Kidney (tissue), 14 donors: Measurements from ENCODE around the gene UNC5A. TPM values are rescaled to one million over a fixed set of nuclear protein-coding genes. Genes with fewer than 3 reads are reported as not detected.

Experiments
- DNase-seq, 5 donors: peaks; one replicate each; pipeline ENCODE4 v3.0.0-alpha.2; 2013 to 2020
- FAIRE-seq: peaks from 2 replicates; lab custom pipeline; 2012; peaks lifted over from hg19 to GRCh38; lab: Jason Lieb, UNC
- H3K27ac ChIP-seq, 2 donors: one replicate each; pipeline ENCODE4 v1.7.0; 2013; ENCODE audit warnings: low read depth in 2 of 2, low read length in 2 of 2, inconsistent platforms in 1 of 2
- H3K27me3 ChIP-seq: one replicate; pipeline ENCODE4 v1.7.1; 2013; ENCODE audit warnings: low read length, inconsistent platforms; ENCODE audit not compliant: control insufficient read depth, insufficient read depth
- H3K36me3 ChIP-seq, 3 donors: one replicate each; pipeline versions ENCODE4 v1.7.0 to v1.7.1; 2013; ENCODE audit warnings: low read length in 3 of 3, control low read depth in 1 of 3, inconsistent platforms in 1 of 3; ENCODE audit not compliant: insufficient read depth in 3 of 3, control insufficient read depth in 2 of 3
- H3K4me1 ChIP-seq, 3 donors: one replicate each; pipeline versions ENCODE4 v1.7.0 to v1.7.1; 2013; ENCODE audit warnings: low read length in 3 of 3, inconsistent platforms in 1 of 3, low read depth in 1 of 3; ENCODE audit not compliant: control insufficient read depth in 2 of 3, insufficient read depth in 2 of 3
- H3K4me3 ChIP-seq, 3 donors: one replicate each; pipeline versions ENCODE4 v1.7.0 to v1.8.1; 2013; ENCODE audit warnings: low read length in 3 of 3, control low read depth in 1 of 3, inconsistent platforms in 1 of 3
- H3K9ac ChIP-seq, 3 donors: one replicate each; pipeline versions ENCODE4 v1.7.0 to v1.7.1; 2013; ENCODE audit warnings: low read length in 3 of 3, control low read depth in 1 of 3, inconsistent platforms in 1 of 3
- H3K9me3 ChIP-seq, 3 donors: one replicate each; pipeline versions ENCODE4 v1.7.0 to v1.7.1; 2013; ENCODE audit warnings: low read length in 3 of 3, control low read depth in 1 of 3, inconsistent platforms in 1 of 3; ENCODE audit not compliant: control insufficient read depth in 2 of 3, insufficient read depth in 1 of 3
- intact Hi-C: fragments of 100-400 bp; cut with DNase I; formaldehyde crosslinking; loops from one replicate; pipeline ENCODE4 v1.11.1; 2022
- polyA plus RNA-seq: library from polyadenylated mRNA; stranded (reverse); fragments of 350-450 nt; fragmentation: Illumina TruSeq; extraction: RNeasy Lipid Tissue Mini Kit (QIAGEN cat#74804); gene quantifications from one replicate; pipeline ENCODE4 v1.2.3, GENCODE V29; 2014; ENCODE audit warnings: low read depth, low replicate concordance; ENCODE audit not compliant: insufficient read depth
- total RNA-seq: library from RNA; stranded (reverse); fragmentation: NEBNext Ultra II Directional; extraction: Animal tissue kit (Norgen Biotek cat#: 25700); gene quantifications from one replicate; pipeline ENCODE4 v1.2.1, GENCODE V29; 2021
- TF ChIP-seq, protein P1 (sequence below): IDR thresholded peaks from 3 replicates; pipeline ENCODE4 v1.5.1; 2012; ENCODE audit warnings: mild to moderate bottlenecking, moderate library complexity, borderline replicate concordance; ENCODE audit not compliant: insufficient read depth; ENCODE audit errors: extremely low read depth
- donor health status: control.
- donor health status: control.
- donor health status: control.
- donor health status: control.
- donor health status: control.
- donor health status: DM: yes; HTN: yes; CAD: no.
- donor health status: Normal renal cell carcinoma (clear cell type).

Gene UNC5A
- total and polyA plus RNA-seq, 2 donors from 2014 or later: 1.5 TPM; not detected in 1

DNA sequence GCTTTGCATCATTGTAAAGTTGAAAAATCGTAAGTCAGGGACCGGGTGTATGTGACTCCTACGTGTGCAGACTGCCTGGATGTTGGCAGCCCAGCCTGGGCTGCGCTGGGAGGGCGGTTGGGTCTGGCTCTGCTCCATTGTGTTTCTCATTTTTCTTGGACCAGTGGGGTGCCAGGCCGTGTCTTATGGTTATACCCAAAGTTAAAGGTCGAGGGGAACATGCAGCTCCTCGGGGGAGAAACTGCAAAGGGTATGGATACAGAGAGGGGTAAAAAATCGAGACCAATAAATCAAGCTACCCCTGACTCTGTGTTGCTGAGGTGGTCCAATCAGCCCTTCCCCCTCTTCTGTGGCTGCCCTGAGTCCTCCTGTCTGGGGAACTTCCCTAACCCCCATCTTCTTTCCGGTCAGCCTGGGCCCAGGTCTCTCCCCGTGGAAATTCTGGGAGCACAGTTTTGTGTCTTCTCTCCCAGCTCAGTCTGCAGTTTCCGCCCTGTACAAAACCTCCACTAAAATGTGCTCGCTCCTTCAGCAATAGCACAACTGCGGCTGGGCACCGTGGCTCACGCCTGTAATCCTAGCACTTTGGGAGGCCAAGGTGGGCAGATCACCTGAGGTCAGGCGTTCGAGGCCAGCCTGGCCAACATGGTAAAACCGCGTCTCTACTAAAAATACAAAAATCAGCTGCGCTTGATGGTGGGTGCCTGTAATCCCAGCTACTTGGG, 34.1 kb upstream of the UNC5A start:
- FAIRE-seq (no peak), DNase-seq (peak in 3 of 5 donors; percentile 3 to 32 (median 16))
- no peak overlapping the region for H3K9ac ChIP-seq
- no peak overlapping the region for H3K4me3 ChIP-seq
- H3K27me3 ChIP-seq: no peaks in the 10 kb centered on the region
- intact Hi-C loops: no loop called here
- no peaks in the 10 kb centered on the region for H3K36me3 ChIP-seq
- TF ChIP-seq, protein P1, sequence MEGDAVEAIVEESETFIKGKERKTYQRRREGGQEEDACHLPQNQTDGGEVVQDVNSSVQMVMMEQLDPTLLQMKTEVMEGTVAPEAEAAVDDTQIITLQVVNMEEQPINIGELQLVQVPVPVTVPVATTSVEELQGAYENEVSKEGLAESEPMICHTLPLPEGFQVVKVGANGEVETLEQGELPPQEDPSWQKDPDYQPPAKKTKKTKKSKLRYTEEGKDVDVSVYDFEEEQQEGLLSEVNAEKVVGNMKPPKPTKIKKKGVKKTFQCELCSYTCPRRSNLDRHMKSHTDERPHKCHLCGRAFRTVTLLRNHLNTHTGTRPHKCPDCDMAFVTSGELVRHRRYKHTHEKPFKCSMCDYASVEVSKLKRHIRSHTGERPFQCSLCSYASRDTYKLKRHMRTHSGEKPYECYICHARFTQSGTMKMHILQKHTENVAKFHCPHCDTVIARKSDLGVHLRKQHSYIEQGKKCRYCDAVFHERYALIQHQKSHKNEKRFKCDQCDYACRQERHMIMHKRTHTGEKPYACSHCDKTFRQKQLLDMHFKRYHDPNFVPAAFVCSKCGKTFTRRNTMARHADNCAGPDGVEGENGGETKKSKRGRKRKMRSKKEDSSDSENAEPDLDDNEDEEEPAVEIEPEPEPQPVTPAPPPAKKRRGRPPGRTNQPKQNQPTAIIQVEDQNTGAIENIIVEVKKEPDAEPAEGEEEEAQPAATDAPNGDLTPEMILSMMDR: no peak
- no peak overlapping the region for H3K27ac ChIP-seq
- H3K9me3 ChIP-seq: no peaks in the 10 kb centered on the region
- no peaks in the 10 kb centered on the region for H3K4me1 ChIP-seq

DNA sequence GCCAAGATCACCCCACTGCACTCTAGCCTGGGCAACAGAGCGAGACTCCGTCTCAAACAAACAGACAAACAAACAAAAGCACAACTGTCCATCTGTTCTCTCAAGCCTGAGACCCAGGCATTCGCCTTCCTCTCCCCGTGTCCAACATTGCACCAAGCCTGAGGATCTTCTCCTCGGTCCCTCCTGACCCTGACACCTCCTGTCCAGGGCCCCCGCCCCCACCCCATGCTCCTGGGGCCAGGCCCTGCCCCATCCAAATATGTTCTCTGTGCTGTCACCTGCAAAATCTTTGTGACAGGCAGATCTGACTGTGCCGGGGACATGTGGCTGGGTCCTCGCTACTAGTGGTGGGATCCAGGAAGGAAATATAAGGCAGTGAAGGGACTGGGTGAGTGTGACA, 33.4 kb upstream of the UNC5A start:
- Histone ChIP-seq H3K27ac (no peak overlapping the region), H3K9ac (no peak overlapping the region), H3K9me3 (no peaks in the 10 kb centered on the region), H3K36me3 (no peaks in the 10 kb centered on the region), H3K4me3 (no peak overlapping the region), H3K27me3 (no peaks in the 10 kb centered on the region), H3K4me1 (no peaks in the 10 kb centered on the region)
- TF ChIP-seq, protein P1: no peak
- peak in 2 of 5 donors; percentile 12 to 24 for DNase-seq
- FAIRE-seq: no peak
- intact Hi-C loops: no loop called here

DNA sequence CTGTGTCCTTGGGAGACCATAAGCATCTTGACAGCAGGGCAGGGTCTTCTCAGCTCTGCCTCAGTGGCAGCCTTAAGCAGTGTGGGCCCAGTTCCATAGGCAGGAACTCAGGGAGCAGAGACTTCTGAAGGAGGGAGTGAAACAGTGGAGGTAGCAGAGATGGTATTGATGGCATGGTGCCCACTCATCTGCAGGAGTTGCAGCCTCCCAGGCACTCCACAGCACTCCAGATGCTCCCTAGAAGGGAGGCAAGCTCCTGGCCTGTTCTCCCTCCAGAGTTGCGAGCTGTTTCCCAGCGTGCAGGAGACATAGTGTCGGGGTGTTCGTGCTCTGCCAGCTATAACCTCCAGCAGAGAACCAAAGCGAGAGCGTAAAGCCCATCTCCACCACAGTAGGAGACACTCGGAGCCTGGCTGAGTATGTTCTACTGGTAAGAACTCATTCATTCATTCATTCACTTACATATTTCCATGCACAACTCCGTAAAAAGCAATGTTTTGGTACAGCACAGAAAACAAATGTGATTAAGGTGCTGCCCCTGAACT, 31.4 kb upstream of the UNC5A start:
- H3K4me3 ChIP-seq: no peak overlapping the region
- intact Hi-C loops: no loop called here
- FAIRE-seq: no peak
- no peaks in the 10 kb centered on the region for H3K4me1 ChIP-seq
- H3K9ac ChIP-seq: no peak overlapping the region
- no peaks in the 10 kb centered on the region for H3K36me3 ChIP-seq
- H3K27me3 ChIP-seq: no peaks in the 10 kb centered on the region
- H3K9me3 ChIP-seq: no peaks in the 10 kb centered on the region
- peak in 2 of 5 donors; percentile 3 to 4 for DNase-seq
- TF ChIP-seq, protein P1: no peak
- no peak overlapping the region for H3K27ac ChIP-seq
